Spinal cord (tissue), 10 donors: ENCODE results near the gene EXO1. TPM values are rescaled to one million over a fixed set of nuclear protein-coding genes. Genes with fewer than 3 reads are reported as not detected.
"Not testable (repeated sequence)": the region's sequence is repeated elsewhere in the genome, so short reads cannot be mapped to it uniquely, and the experiment has no call there.

Source experiments
- DNase-seq, 6 donors: peaks; one replicate each; pipeline versions ENCODE4 v3.0.0 to v3.0.0-alpha.2; 2013 to 2015; ENCODE audit warnings: low spot score in 6 of 6, low read depth in 4 of 6
- H3K27ac ChIP-seq: one replicate; pipeline ENCODE4 v1.5.1; 2013; ENCODE audit warnings: low read depth, low read length, control low read depth
- H3K27me3 ChIP-seq: one replicate; pipeline ENCODE4 v1.6.1; 2013; ENCODE audit warnings: low read length; ENCODE audit not compliant: control insufficient read depth, insufficient read depth
- H3K36me3 ChIP-seq: one replicate; pipeline ENCODE4 v1.6.1; 2013; ENCODE audit warnings: low read length; ENCODE audit not compliant: control insufficient read depth, insufficient read depth
- H3K4me1 ChIP-seq: one replicate; pipeline ENCODE4 v1.6.1; 2013; ENCODE audit warnings: low read length; ENCODE audit not compliant: control insufficient read depth, insufficient read depth
- H3K4me3 ChIP-seq: one replicate; pipeline ENCODE4 v1.5.1; 2013; ENCODE audit warnings: low read depth, low read length, control low read depth
- H3K9me3 ChIP-seq: one replicate; pipeline ENCODE4 v1.6.1; 2013; ENCODE audit warnings: low read length; ENCODE audit not compliant: control insufficient read depth, insufficient read depth
- WGBS: methylation state at CpG from one replicate; pipeline ENCODE4 v1.1.5; 2013; ENCODE audit warnings: missing lambda C conversion rate; ENCODE audit not compliant: insufficient coverage; 5-methylcytosine and 5-hydroxymethylcytosine counted together
- long read RNA-seq, 4 donors: transcript quantifications; one replicate each; lab custom pipeline, GENCODE V29; 2026
- polyA plus RNA-seq, 2 donors: library from polyadenylated mRNA; unstranded; fragments of 120-200 nt; gene quantifications; one replicate each; pipeline ENCODE4 v1.2.1, GENCODE V29; 2013; ENCODE audit not compliant: insufficient read length in 2 of 2
- total RNA-seq, 2 donors: library from RNA; depleted of rRNA in 1 of 2; stranded (reverse); fragments of 120-200 nt in 1 of 2; fragments of >200 nt in 1 of 2; gene quantifications; one replicate each; pipeline versions ENCODE4 v1.2.3 to v1.2.4, GENCODE V29; 2013 to 2014
- donor health status: healthy.

The EXO1 gene
- total RNA-seq (1 to 10 TPM; 3.7 to 7.8 TPM), polyA plus RNA-seq (1 to 10 TPM; 4.2 to 5.4 TPM)
- long read RNA-seq, donor 1, result 0 reads
- long read RNA-seq, donor 2, result 0 reads
- long read RNA-seq, donor 3, partial matches to known transcripts, result 0 of 1 reads
- long read RNA-seq, donor 3, other reads (novel, unspliced or antisense), result 0 of 1 reads
- long read RNA-seq, donor 4, result 0 reads

GRCh38 chr1:241847796-241848685 lies at the start of gene EXO1:
EXO1 (plus strand) TSS chr1:241848204; CDS start chr1:241850426, 2,222 bp downstream.
- under 1% methylated on average over 67 of the region's 68 CpGs for WGBS
- no peaks in the 10 kb centered on the region for H3K27me3 ChIP-seq
- H3K36me3 ChIP-seq, result no peaks in the 10 kb centered on the region
- H3K4me3 ChIP-seq, result peak within 1 kb of the TSS; percentile 98
- peaks cover 7% of the 10 kb centered on the region for H3K4me1 ChIP-seq
- H3K27ac ChIP-seq, result peak within 1 kb of the TSS; percentile 100
- DNase-seq, result peak; percentile 84 to 98 (median 92)
- no peaks in the 10 kb centered on the region for H3K9me3 ChIP-seq

- Histone ChIP-seq H3K9me3 (no peaks in the 10 kb centered on the region), H3K36me3 (no peaks in the 10 kb centered on the region), H3K27ac (no peak overlapping the region), H3K4me3 (no peak overlapping the region), H3K4me1 (no peaks in the 10 kb centered on the region), H3K27me3 (no peaks in the 10 kb centered on the region)
- no CpG with 5 or more reads among the region's 1 CpG for WGBS
- DNase-seq, result no peak
These were observed 48.6 kb upstream of the EXO1 start for GRCh38 chr1:241799416-241799815.

- no CpG with 5 or more reads among the region's 3 CpGs for WGBS
These were observed 47.4 kb upstream of the EXO1 start for GRCh38 chr1:241800640-241801039.

GRCh38 chr1:241802863-241803262 lies 45.1 kb upstream of the EXO1 start:
- H3K9me3 ChIP-seq, result no peaks in the 10 kb centered on the region
- H3K27me3 ChIP-seq, result no peaks in the 10 kb centered on the region

More at GRCh38 chr1:241800640-241801039, 47.4 kb upstream of the EXO1 start:
- no peak overlapping the region for H3K4me3 ChIP-seq
- H3K36me3 ChIP-seq, result no peaks in the 10 kb centered on the region
- DNase-seq, result no peak
- no peaks in the 10 kb centered on the region for H3K27me3 ChIP-seq
- H3K9me3 ChIP-seq, result no peaks in the 10 kb centered on the region
- no peak overlapping the region for H3K27ac ChIP-seq
- H3K4me1 ChIP-seq, result no peaks in the 10 kb centered on the region

GRCh38 chr1:241804706-241805105 lies 43.3 kb upstream of the EXO1 start:
- WGBS, result 86% methylated on average over 2 of the region's 4 CpGs
- DNase-seq, result not testable (repeated sequence)

More at GRCh38 chr1:241802863-241803262, 45.1 kb upstream of the EXO1 start:
- no peak for DNase-seq
- H3K4me3 ChIP-seq, result no peak overlapping the region
- no peaks in the 10 kb centered on the region for H3K4me1 ChIP-seq
- no peak overlapping the region for H3K27ac ChIP-seq
- 94% methylated on average over 2 of the region's 3 CpGs for WGBS
- H3K36me3 ChIP-seq, result no peaks in the 10 kb centered on the region

GRCh38 chr1:241808265-241808664 lies 39.7 kb upstream of the EXO1 start:
- WGBS, result no CpG with 5 or more reads among the region's 2 CpGs
- H3K9me3 ChIP-seq, result no peaks in the 10 kb centered on the region
- no peaks in the 10 kb centered on the region for H3K27me3 ChIP-seq
- H3K36me3 ChIP-seq, result no peaks in the 10 kb centered on the region
- H3K27ac ChIP-seq, result no peak overlapping the region
- no peaks in the 10 kb centered on the region for H3K4me1 ChIP-seq
- no peak overlapping the region for H3K4me3 ChIP-seq
- no peak for DNase-seq

More at GRCh38 chr1:241804706-241805105, 43.3 kb upstream of the EXO1 start:
- not testable (repeated sequence) for H3K4me1 ChIP-seq, H3K4me3 ChIP-seq, H3K27ac ChIP-seq, H3K9me3 ChIP-seq, H3K27me3 ChIP-seq, H3K36me3 ChIP-seq

- Histone ChIP-seq H3K36me3 (no peaks in the 10 kb centered on the region), H3K9me3 (no peaks in the 10 kb centered on the region), H3K27ac (no peak overlapping the region), H3K4me1 (no peaks in the 10 kb centered on the region), H3K4me3 (no peak overlapping the region), H3K27me3 (no peaks in the 10 kb centered on the region)
- DNase-seq, result no peak
- WGBS, result 87% methylated on average over 7 of the region's 8 CpGs
These were observed 37.1 kb upstream of the EXO1 start for GRCh38 chr1:241810769-241811405.

- WGBS, result 100% methylated on average over 3 of the region's 8 CpGs
- H3K9me3 ChIP-seq, result no peaks in the 10 kb centered on the region
- DNase-seq, result no peak
These were observed 34.2 kb upstream of the EXO1 start for GRCh38 chr1:241813768-241814320.

GRCh38 chr1:241816008-241816407 lies 32.0 kb upstream of the EXO1 start:
- Histone ChIP-seq H3K27ac (no peak overlapping the region), H3K36me3 (no peaks in the 10 kb centered on the region)
- WGBS, result no CpG with 5 or more reads among the region's 6 CpGs

More at GRCh38 chr1:241813768-241814320, 34.2 kb upstream of the EXO1 start:
- Histone ChIP-seq H3K36me3 (no peaks in the 10 kb centered on the region), H3K27me3 (no peaks in the 10 kb centered on the region), H3K4me1 (no peaks in the 10 kb centered on the region), H3K27ac (no peak overlapping the region), H3K4me3 (no peak overlapping the region)

More at GRCh38 chr1:241816008-241816407, 32.0 kb upstream of the EXO1 start:
- Histone ChIP-seq H3K9me3 (no peaks in the 10 kb centered on the region), H3K27me3 (no peaks in the 10 kb centered on the region), H3K4me1 (no peaks in the 10 kb centered on the region), H3K4me3 (no peak overlapping the region)
- no peak for DNase-seq
